Neural crest cell (in vitro differentiated cells): ENCODE data around the gene MZT1. TPM values are rescaled to one million over a fixed set of nuclear protein-coding genes. Genes with fewer than 3 reads are reported as not detected.

Experiments
- DNase-seq: peaks from one replicate; pipeline ENCODE4 v3.0.0; 2021; ENCODE audit warnings: low read depth, mixed read lengths, low spot score
- H3K27ac Mint-ChIP-seq: one replicate; pipeline ENCODE4 v1.8.0; 2021; ENCODE audit warnings: mild to moderate bottlenecking, mixed read lengths; ENCODE audit not compliant: unreplicated experiment
- H3K27me3 Mint-ChIP-seq: 2 replicates; pipeline ENCODE4 v1.8.0; 2021; ENCODE audit warnings: low read depth, mild to moderate bottlenecking, mixed read lengths
- H3K36me3 Mint-ChIP-seq: 2 replicates; pipeline ENCODE4 v1.8.0; 2021; ENCODE audit warnings: low read depth, mild to moderate bottlenecking, mixed read lengths
- H3K4me1 Mint-ChIP-seq: 2 replicates; pipeline ENCODE4 v1.8.0; 2021; ENCODE audit warnings: mixed read lengths
- H3K4me3 Mint-ChIP-seq: one replicate; pipeline ENCODE4 v1.8.0; 2021; ENCODE audit warnings: mild to moderate bottlenecking, mixed read lengths
- H3K9me3 Mint-ChIP-seq: 2 replicates; pipeline ENCODE4 v1.8.0; 2021; ENCODE audit warnings: mixed read lengths
- CTCF ChIP-seq: fragments of 200-600 bp; sonication (generic); conservative IDR thresholded peaks from 2 replicates; pipeline ENCODE4 v1.5.0; 2021; ENCODE audit warnings: antibody characterized with exemption, mild to moderate bottlenecking
- total RNA-seq: library from RNA; stranded (reverse); gene quantifications from 2 replicates; pipeline ENCODE4 v1.2.1, GENCODE V29; 2021

MZT1 gene
- total RNA-seq, 1 donor from 2014 or later, result 18.4 TPM

GRCh38 chr13:72680353-72680752, 47.1 kb downstream of the MZT1 start:
- no peak for TF ChIP-seq CTCF
- Mint-ChIP-seq H3K36me3 (no peaks in the 10 kb centered on the region), H3K27me3 (no peaks in the 10 kb centered on the region), H3K9me3 (no peaks in the 10 kb centered on the region), H3K4me3 (no peak overlapping the region), H3K4me1 (peaks cover 4% of the 10 kb centered on the region), H3K27ac (no peak overlapping the region)
- DNase-seq, result no peak

- H3K27me3 Mint-ChIP-seq, result no peaks in the 10 kb centered on the region
- H3K4me3 Mint-ChIP-seq, result no peak overlapping the region
- no peaks in the 10 kb centered on the region for H3K9me3 Mint-ChIP-seq
- no peak for DNase-seq
- peaks cover 4% of the 10 kb centered on the region for H3K4me1 Mint-ChIP-seq
- no peak overlapping the region for H3K27ac Mint-ChIP-seq
- TF ChIP-seq CTCF, result no peak
- no peaks in the 10 kb centered on the region for H3K36me3 Mint-ChIP-seq
Observed at GRCh38 chr13:72678312-72678711, 49.1 kb downstream of the MZT1 start.

- Mint-ChIP-seq H3K36me3 (no peaks in the 10 kb centered on the region), H3K4me3 (no peak overlapping the region), H3K27me3 (no peaks in the 10 kb centered on the region), H3K4me1 (peaks cover 4% of the 10 kb centered on the region), H3K9me3 (no peaks in the 10 kb centered on the region), H3K27ac (no peak overlapping the region)
- no peak for TF ChIP-seq CTCF
- no peak for DNase-seq
Observed at GRCh38 chr13:72677431-72677830, 50.0 kb downstream of the MZT1 start.

- no peaks in the 10 kb centered on the region for H3K27me3 Mint-ChIP-seq
- H3K36me3 Mint-ChIP-seq, result no peaks in the 10 kb centered on the region
- no peak overlapping the region for H3K27ac Mint-ChIP-seq
- no peak for TF ChIP-seq CTCF
- H3K9me3 Mint-ChIP-seq, result peaks cover 2% of the 10 kb centered on the region
- H3K4me3 Mint-ChIP-seq, result no peak overlapping the region
- H3K4me1 Mint-ChIP-seq, result no peaks in the 10 kb centered on the region
- DNase-seq, result no peak
Observed at GRCh38 chr13:72666391-72666790, 61.0 kb downstream of the MZT1 start.

GRCh38 chr13:72662548-72662947, 64.9 kb downstream of the MZT1 start:
- H3K4me3 Mint-ChIP-seq, result no peak overlapping the region
- H3K9me3 Mint-ChIP-seq, result no peaks in the 10 kb centered on the region
- H3K27me3 Mint-ChIP-seq, result no peaks in the 10 kb centered on the region
- TF ChIP-seq CTCF, result no peak
- no peaks in the 10 kb centered on the region for H3K36me3 Mint-ChIP-seq
- H3K27ac Mint-ChIP-seq, result no peak overlapping the region
- no peaks in the 10 kb centered on the region for H3K4me1 Mint-ChIP-seq
- DNase-seq, result no peak

Other genes with a start within 250 kb of the MZT1 start
- gene BORA, start 294 bp upstream of the MZT1 start, total RNA-seq, result 17.6 and 18.5 TPM in 2 replicates
- gene DIS3, start 54.3 kb upstream of the MZT1 start, total RNA-seq, result 31.1 and 32.0 TPM in 2 replicates
- gene PIBF1, start 54.5 kb upstream of the MZT1 start, total RNA-seq, result 21.5 and 24.7 TPM in 2 replicates